Gastroesophageal sphincter (tissue), 3 donors: ENCODE data around the gene HOXB4.

ENCODE experiments used
- CTCF ChIP-seq, 4 experiments: fragments of 200-600 bp in 2 of 4; fragments of 450-650 bp in 2 of 4; sonication (generic) in 1 of 4; IDR thresholded peaks; one replicate each; pipeline ENCODE4 v1.5.1; 2017 to 2019; ENCODE audit warnings: antibody characterized with exemption in 4 of 4, mild to moderate bottlenecking in 2 of 4, moderate library complexity in 2 of 4
- EP300 ChIP-seq: sonication (generic); formaldehyde crosslinking; IDR thresholded peaks from one replicate; pipeline ENCODE4 v1.6.1; 2017; ENCODE audit warnings: antibody characterized with exemption, mild to moderate bottlenecking
- POLR2A ChIP-seq, 2 donors: fragments of 450-650 bp; IDR thresholded peaks; one replicate each; pipeline ENCODE4 v1.6.1; 2017; ENCODE audit warnings: antibody characterized with exemption in 2 of 2, mild to moderate bottlenecking in 2 of 2, moderate library complexity in 1 of 2
- POLR2AphosphoS5 ChIP-seq: sonication (generic); formaldehyde crosslinking; IDR thresholded peaks from one replicate; pipeline ENCODE4 v1.6.1; 2017; ENCODE audit warnings: antibody characterized with exemption

- TF ChIP-seq CTCF (IDR thresholded peaks at IDR 0.05) (peak in 3 of 4 experiments; percentile 96 to 99 (median 98)), POLR2A (IDR thresholded peaks at IDR 0.05) (no peak), EP300 (no peak), POLR2AphosphoS5 (peak; percentile 69)
These were observed 15.8 kb upstream of the HOXB4 start for GRCh38 chr17:48593840-48594537.
